ENCODE measurements around the gene NGEF.

NGEF gene

GRCh38 chr2:232998666-232998985 lies 14.4 kb downstream of the NGEF start:
- H3K27ac ChIP-seq (ENCODE audit: low read depth, low read length): no peak overlapping the region
- no peak overlapping the region for H3K4me2 ChIP-seq (ENCODE audit: low read depth, low read length, poor library complexity, severe bottlenecking)
- no peaks in the 10 kb centered on the region for H3K9me2 ChIP-seq (replicated peaks; ENCODE audit: insufficient read depth, low read length)

GRCh38 chr2:232997749-232998665 lies 15.0 kb downstream of the NGEF start:
- H3K9me3 ChIP-seq (ENCODE audit: insufficient read depth, low read length): no peaks in the 10 kb centered on the region
- H3K27me3 ChIP-seq (ENCODE audit: low read length): no peaks in the 10 kb centered on the region
- no peaks in the 10 kb centered on the region for H3K36me3 ChIP-seq (ENCODE audit: low read length)
- H2AFZ ChIP-seq (ENCODE audit: low read depth, low read length, severe bottlenecking): no peak overlapping the region
- TF ChIP-seq EZH2phosphoT487 (conservative IDR thresholded peaks at IDR 0.05; ENCODE audit: low read length) (no peak), CTCF (IDR thresholded peaks at IDR 0.05; ENCODE audit: insufficient read depth, low read length, poor library complexity, severe bottlenecking) (no peak)
- H4K20me1 ChIP-seq (ENCODE audit: low read depth, low read length): no peaks in the 10 kb centered on the region
- H3K27ac ChIP-seq (ENCODE audit: low read depth, low read length): no peak overlapping the region
- H3K9ac ChIP-seq (ENCODE audit: low read length): no peak overlapping the region
- no peak overlapping the region for H3K4me2 ChIP-seq (ENCODE audit: low read depth, low read length, poor library complexity, severe bottlenecking)
- no peak overlapping the region for H3K4me3 ChIP-seq (ENCODE audit: insufficient read depth, low read length, poor library complexity, severe bottlenecking)
- H3F3A ChIP-seq (ENCODE audit: insufficient read depth): no peaks in the 10 kb centered on the region
- H3K9me2 ChIP-seq (replicated peaks; ENCODE audit: insufficient read depth, low read length): no peaks in the 10 kb centered on the region
- no peaks in the 10 kb centered on the region for H3K79me2 ChIP-seq (ENCODE audit: insufficient read depth, low read length)

More at GRCh38 chr2:232998666-232998985, 14.4 kb downstream of the NGEF start:
- no peak overlapping the region for H3K4me3 ChIP-seq (ENCODE audit: insufficient read depth, low read length, poor library complexity, severe bottlenecking)
- no peak overlapping the region for H3K9ac ChIP-seq (ENCODE audit: low read length)
- no peaks in the 10 kb centered on the region for H3K36me3 ChIP-seq (ENCODE audit: low read length)
- H3K9me3 ChIP-seq (ENCODE audit: insufficient read depth, low read length): no peaks in the 10 kb centered on the region
- no peaks in the 10 kb centered on the region for H3F3A ChIP-seq (ENCODE audit: insufficient read depth)
- TF ChIP-seq EZH2phosphoT487 (conservative IDR thresholded peaks at IDR 0.05; ENCODE audit: low read length) (no peak), CTCF (IDR thresholded peaks at IDR 0.05; ENCODE audit: insufficient read depth, low read length, poor library complexity, severe bottlenecking) (no peak)
- no peaks in the 10 kb centered on the region for H3K27me3 ChIP-seq (ENCODE audit: low read length)
- H2AFZ ChIP-seq (ENCODE audit: low read depth, low read length, severe bottlenecking): no peak overlapping the region
- no peaks in the 10 kb centered on the region for H3K79me2 ChIP-seq (ENCODE audit: insufficient read depth, low read length)
- no peaks in the 10 kb centered on the region for H4K20me1 ChIP-seq (ENCODE audit: low read depth, low read length)

DNA sequence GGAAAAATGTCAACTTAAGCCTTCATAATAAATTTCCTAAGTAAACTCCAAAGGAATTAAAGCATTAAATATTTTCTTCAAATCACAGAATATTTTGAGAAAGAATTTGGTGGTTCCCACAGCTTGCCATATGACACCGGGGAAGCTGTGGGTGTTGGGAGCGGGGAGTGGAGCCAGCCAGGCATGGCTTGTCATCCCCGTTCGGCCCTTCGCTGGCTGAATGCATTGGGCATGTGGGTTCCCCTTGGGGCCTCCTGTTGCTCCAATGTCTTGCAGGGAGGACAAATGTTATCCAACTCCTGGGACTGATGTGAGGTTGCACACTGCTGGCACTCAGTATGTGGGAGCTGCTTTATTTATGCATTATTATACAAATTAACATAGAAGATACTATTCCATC lies 18.6 kb downstream of the NGEF start:
- Histone ChIP-seq H3K9me2 (replicated peaks; ENCODE audit: insufficient read depth, low read length) (no peaks in the 10 kb centered on the region), H3K79me2 (ENCODE audit: insufficient read depth, low read length) (no peaks in the 10 kb centered on the region), H3K27me3 (ENCODE audit: low read length) (no peaks in the 10 kb centered on the region), H3K36me3 (ENCODE audit: low read length) (no peaks in the 10 kb centered on the region), H3F3A (ENCODE audit: insufficient read depth) (no peaks in the 10 kb centered on the region), H3K9me3 (ENCODE audit: insufficient read depth, low read length) (no peaks in the 10 kb centered on the region), H4K20me1 (ENCODE audit: low read depth, low read length) (no peaks in the 10 kb centered on the region), H3K9ac (ENCODE audit: low read length) (no peak overlapping the region), H3K4me3 (ENCODE audit: insufficient read depth, low read length, poor library complexity, severe bottlenecking) (no peak overlapping the region), H3K4me2 (ENCODE audit: low read depth, low read length, poor library complexity, severe bottlenecking) (no peak overlapping the region), H2AFZ (ENCODE audit: low read depth, low read length, severe bottlenecking) (no peak overlapping the region), H3K27ac (ENCODE audit: low read depth, low read length) (no peak overlapping the region)
- TF ChIP-seq EZH2phosphoT487 (conservative IDR thresholded peaks at IDR 0.05; ENCODE audit: low read length): no peak
- TF ChIP-seq CTCF (IDR thresholded peaks at IDR 0.05; ENCODE audit: insufficient read depth, low read length, poor library complexity, severe bottlenecking): no peak

All from SU-DHL-6 (cell line).